Ovary (tissue), 9 donors: Measurements from ENCODE around the gene LIPC. TPM values are rescaled to one million over a fixed set of nuclear protein-coding genes. Genes with fewer than 3 reads are reported as not detected.

Experiments
- DNase-seq, 5 donors: peaks; one replicate each; pipeline ENCODE4 v3.0.0-alpha.2; 2019 to 2020
- H3K27ac ChIP-seq, 2 donors: fragments of 200-600 bp; one replicate each; pipeline versions ENCODE4 v1.5.1 to v1.8.0; 2019 to 2022
- H3K27me3 ChIP-seq: fragments of 200-600 bp; one replicate; pipeline ENCODE4 v1.8.0; 2022
- H3K36me3 ChIP-seq: fragments of 200-600 bp; sonication (generic); one replicate; pipeline ENCODE4 v1.5.1; 2019
- H3K4me1 ChIP-seq: one replicate; pipeline ENCODE4 v1.8.1; 2013; ENCODE audit warnings: mild to moderate bottlenecking, moderate library complexity; ENCODE audit not compliant: insufficient read depth
- H3K4me3 ChIP-seq: fragments of 200-600 bp; sonication (generic); one replicate; pipeline ENCODE4 v1.5.1; 2017
- H3K9me3 ChIP-seq, 2 donors: fragments of 200-600 bp in 1 of 2; sonication (generic) in 1 of 2; one replicate each; pipeline versions ENCODE4 v1.5.1 to v1.8.1; 2013 to 2019; ENCODE audit warnings: mild to moderate bottlenecking in 1 of 2, moderate library complexity in 1 of 2
- EP300 ChIP-seq: sonication (generic); formaldehyde crosslinking; IDR thresholded peaks from one replicate; pipeline ENCODE4 v1.6.1; 2017; ENCODE audit warnings: antibody characterized with exemption
- POLR2A ChIP-seq: fragments of 450-650 bp; IDR thresholded peaks from one replicate; pipeline ENCODE4 v1.6.1; 2017; ENCODE audit warnings: antibody characterized with exemption, mild to moderate bottlenecking, moderate library complexity
- WGBS, 3 donors: extraction: QIAGEN DNeasy Blood & Tissue Kit in 1 of 3; methylation state at CpG; one replicate each; pipeline versions ENCODE4 v1.1.5 to v1.1.7; 2013 to 2017; 5-methylcytosine and 5-hydroxymethylcytosine counted together
- intact Hi-C, 4 donors: fragments of 100-400 bp; cut with DNase I; formaldehyde crosslinking; loops; one replicate each; pipeline versions ENCODE4 v1.11.0 to v1.15.1; 2022 to 2023
- polyA plus RNA-seq, 2 donors: library from polyadenylated mRNA; stranded (reverse); fragments of 200-250 nt in 1 of 2; fragments of 350-450 nt in 1 of 2; fragmentation: Illumina TruSeq in 1 of 2; extraction: RNeasy Lipid Tissue Mini Kit (QIAGEN cat#74804) in 1 of 2; gene quantifications; one replicate each; pipeline ENCODE4 v1.2.3, GENCODE V29; 2013 to 2014
- total RNA-seq, 7 donors: library from RNA; depleted of rRNA in 2 of 7; stranded (reverse); fragments of >200 nt in 2 of 7; fragmentation: NEBNext Ultra II Directional in 3 of 7; extraction: Animal tissue kit (Norgen Biotek cat#: 25700) in 3 of 7; gene quantifications; one replicate each; pipeline versions ENCODE4 v1.1.0 to v1.2.4, GENCODE V29; 2016 to 2023
- TF ChIP-seq, protein P1 (sequence below), 3 donors: fragments of 450-650 bp in 2 of 3; fragments of 200-600 bp in 1 of 3; IDR thresholded peaks; one replicate each; pipeline versions ENCODE4 v1.5.1 to v1.8.0; 2016 to 2022; ENCODE audit warnings: antibody characterized with exemption in 3 of 3, mild to moderate bottlenecking in 1 of 3
- donor health status: DM: no; HTN: no; CAD: no; lungs with moderate emphysema.
- donor health status: DM: no; HTN: no; CAD: no.
- donor health status: Bipolar disorder and iron deficiency.
- donor health status: DM: yes; HTN: yes; CAD: no.
- donor health status: DM: no; HTN: no; CAD: no.
- donor health status: DM: yes; HTN: yes; CAD: no.

Gene LIPC
- total and polyA plus RNA-seq, 9 donors = 0.28 to 1.1 (median 0.72) TPM

DNA sequence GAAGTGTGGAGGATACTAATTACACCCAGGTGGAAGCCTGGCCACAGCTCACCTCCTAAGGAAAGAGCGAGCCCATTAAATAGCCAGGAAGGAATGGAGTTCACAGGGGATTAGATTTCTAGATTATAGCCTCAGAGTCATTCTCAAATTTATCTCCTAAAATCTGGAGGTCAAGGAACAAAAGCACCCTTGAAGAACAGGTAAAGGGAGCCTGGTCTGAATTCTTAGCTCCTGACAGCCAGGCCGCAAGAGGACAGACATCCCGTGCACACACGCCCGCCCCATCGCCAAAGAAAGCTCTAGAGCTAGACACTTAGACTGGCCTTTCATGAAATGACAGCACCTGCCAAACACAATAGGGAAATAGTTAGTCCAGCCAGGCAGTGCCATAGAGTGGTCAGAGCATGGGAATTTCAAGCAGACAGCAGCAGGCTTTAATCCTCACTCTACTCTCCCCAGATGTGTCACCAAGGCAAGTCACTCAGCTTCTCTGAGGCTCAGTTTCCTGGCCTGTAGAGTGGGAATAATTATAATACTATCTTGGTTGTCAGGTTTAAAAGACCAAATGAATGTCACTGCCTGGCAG is 59.2 kb downstream of the LIPC start:
- Histone ChIP-seq H3K27me3 (no peaks in the 10 kb centered on the region), H3K27ac (no peak overlapping the region), H3K9me3 (no peaks in the 10 kb centered on the region), H3K36me3 (no peaks in the 10 kb centered on the region), H3K4me3 (no peak overlapping the region), H3K4me1 (no peaks in the 10 kb centered on the region)
- 95 to 96% (median 95%) methylated on average over 6 of the region's 6 CpGs for WGBS, 3 donors
- TF ChIP-seq POLR2A = no peak
- TF ChIP-seq, protein P1, sequence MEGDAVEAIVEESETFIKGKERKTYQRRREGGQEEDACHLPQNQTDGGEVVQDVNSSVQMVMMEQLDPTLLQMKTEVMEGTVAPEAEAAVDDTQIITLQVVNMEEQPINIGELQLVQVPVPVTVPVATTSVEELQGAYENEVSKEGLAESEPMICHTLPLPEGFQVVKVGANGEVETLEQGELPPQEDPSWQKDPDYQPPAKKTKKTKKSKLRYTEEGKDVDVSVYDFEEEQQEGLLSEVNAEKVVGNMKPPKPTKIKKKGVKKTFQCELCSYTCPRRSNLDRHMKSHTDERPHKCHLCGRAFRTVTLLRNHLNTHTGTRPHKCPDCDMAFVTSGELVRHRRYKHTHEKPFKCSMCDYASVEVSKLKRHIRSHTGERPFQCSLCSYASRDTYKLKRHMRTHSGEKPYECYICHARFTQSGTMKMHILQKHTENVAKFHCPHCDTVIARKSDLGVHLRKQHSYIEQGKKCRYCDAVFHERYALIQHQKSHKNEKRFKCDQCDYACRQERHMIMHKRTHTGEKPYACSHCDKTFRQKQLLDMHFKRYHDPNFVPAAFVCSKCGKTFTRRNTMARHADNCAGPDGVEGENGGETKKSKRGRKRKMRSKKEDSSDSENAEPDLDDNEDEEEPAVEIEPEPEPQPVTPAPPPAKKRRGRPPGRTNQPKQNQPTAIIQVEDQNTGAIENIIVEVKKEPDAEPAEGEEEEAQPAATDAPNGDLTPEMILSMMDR (IDR thresholded peaks at IDR 0.05) = no peak
- no peak for TF ChIP-seq EP300
- intact Hi-C loops = no loop called here
- no peak for DNase-seq

DNA sequence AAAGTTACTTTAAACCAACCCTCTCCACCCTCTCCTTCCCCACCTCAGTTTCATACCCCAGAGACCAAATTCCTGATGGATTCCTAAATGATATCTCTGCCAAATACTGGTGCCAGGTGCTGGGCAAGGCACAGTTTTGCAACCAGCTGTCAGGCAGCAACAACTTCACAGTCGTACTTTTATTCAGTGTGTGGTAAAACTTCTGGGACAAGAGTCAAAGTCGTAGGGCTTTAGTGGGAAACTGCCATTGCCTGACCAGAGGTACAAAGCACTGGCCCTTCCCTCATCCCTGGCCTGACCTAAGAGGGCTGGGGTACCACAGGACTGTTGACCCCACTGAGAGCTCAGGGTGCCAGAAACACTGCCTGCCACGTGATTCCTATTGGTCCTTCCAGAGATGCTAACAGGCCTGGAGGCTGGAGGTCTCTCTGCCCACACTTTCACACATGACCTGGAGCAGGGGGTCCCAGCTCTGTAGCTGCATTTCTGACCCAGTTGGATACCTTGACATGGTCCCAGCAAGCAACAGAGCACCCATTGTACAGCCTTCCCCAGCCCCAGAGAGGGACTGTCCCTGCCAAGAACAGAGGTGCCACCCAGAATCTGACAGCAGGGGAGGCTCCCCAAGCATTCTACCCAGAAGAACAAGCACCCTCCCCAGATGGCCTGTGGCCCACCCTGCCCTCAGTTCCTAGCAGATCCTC is 59.9 kb downstream of the LIPC start:
- H3K36me3 ChIP-seq = no peaks in the 10 kb centered on the region
- intact Hi-C loops = no loop called here
- 79 to 91% (median 90%) methylated on average over 3 of the region's 3 CpGs for WGBS, 3 donors
- H3K27me3 ChIP-seq = no peaks in the 10 kb centered on the region
- H3K4me3 ChIP-seq = no peak overlapping the region
- no peaks in the 10 kb centered on the region for H3K4me1 ChIP-seq
- no peak overlapping the region for H3K27ac ChIP-seq
- no peak for DNase-seq
- TF ChIP-seq, protein P1 (IDR thresholded peaks at IDR 0.05) = no peak
- TF ChIP-seq POLR2A (no peak), EP300 (no peak)
- no peaks in the 10 kb centered on the region for H3K9me3 ChIP-seq

DNA sequence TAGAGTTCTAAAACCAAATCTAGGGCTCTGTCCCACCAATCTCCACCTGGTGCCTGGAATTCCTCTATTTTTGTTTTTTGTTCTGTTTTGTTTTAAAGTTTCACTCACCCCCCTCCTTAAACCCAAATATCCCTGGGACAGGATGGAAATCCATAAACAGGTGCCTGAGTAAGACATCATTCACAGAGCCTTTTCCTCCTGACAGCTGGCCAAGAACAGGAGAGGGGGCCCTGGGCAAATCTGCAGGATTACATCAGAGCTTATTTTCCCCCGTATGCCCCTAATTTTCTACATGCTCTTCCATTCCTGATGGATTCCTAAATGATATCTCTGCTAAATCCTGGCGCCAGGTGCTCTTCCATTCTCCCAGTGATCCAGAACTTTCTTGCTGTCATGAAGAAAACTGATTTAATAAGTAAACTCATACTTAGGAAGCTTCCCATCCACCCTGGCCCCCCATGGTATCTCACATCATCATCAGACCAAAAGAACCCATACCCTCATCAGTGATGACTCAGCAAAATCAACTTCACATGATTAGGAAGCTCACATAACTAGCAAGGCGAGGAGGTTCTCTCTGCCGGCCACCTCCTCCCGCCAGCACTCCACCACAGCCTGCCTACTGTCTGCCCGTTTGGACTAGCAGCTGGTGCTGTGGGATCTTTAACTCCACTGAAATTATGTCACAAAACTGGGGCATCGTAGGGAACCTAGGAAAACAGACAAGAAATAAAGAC is 61.0 kb downstream of the LIPC start:
- no peak overlapping the region for H3K27ac ChIP-seq
- WGBS, 3 donors = 85 to 86% (median 86%) methylated on average over 7 of the region's 7 CpGs
- DNase-seq = no peak
- intact Hi-C loops = no loop called here
- no peak overlapping the region for H3K4me3 ChIP-seq
- H3K4me1 ChIP-seq = no peaks in the 10 kb centered on the region
- H3K27me3 ChIP-seq = no peaks in the 10 kb centered on the region
- no peaks in the 10 kb centered on the region for H3K9me3 ChIP-seq
- TF ChIP-seq EP300 (no peak), POLR2A (no peak)
- TF ChIP-seq, protein P1 (IDR thresholded peaks at IDR 0.05) = no peak
- H3K36me3 ChIP-seq = no peaks in the 10 kb centered on the region

DNA sequence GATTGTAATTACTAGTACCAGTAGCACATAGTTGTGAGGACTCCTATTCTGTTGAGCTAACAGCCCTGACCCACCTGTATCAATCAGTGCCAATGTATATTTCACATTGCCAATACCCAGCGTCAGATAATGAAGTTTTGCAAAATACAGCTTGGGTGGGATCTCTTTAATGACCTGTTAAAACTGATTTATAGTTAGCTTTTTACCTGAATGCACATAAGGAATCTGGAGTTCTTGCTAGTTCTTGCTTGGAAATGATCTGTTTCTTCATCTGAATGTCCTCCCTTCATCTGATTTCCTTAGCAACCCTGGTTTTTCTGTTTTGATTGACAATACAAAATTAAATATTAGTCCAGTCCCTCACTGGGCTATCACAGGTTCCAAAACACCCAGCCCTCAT is 62.8 kb downstream of the LIPC start:
- no peak for TF ChIP-seq EP300
- TF ChIP-seq, protein P1 (IDR thresholded peaks at IDR 0.05) = no peak
- no peak for TF ChIP-seq POLR2A
- 69 to 79% (median 71%) methylated on average over 1 of the region's 1 CpG for WGBS, 3 donors
- H3K4me1 ChIP-seq = no peaks in the 10 kb centered on the region
- no peaks in the 10 kb centered on the region for H3K36me3 ChIP-seq
- intact Hi-C loops = no loop called here
- no peak for DNase-seq
- H3K9me3 ChIP-seq = no peaks in the 10 kb centered on the region
- no peak overlapping the region for H3K4me3 ChIP-seq
- no peaks in the 10 kb centered on the region for H3K27me3 ChIP-seq
- no peak overlapping the region for H3K27ac ChIP-seq
